AG04450 (cell line): ENCODE data around the gene CLSTN1. TPM values are rescaled to one million over a fixed set of nuclear protein-coding genes. Genes with fewer than 3 reads are reported as not detected.
"Not testable (repeated sequence)": the region's sequence is repeated elsewhere in the genome, so short reads cannot be mapped to it uniquely, and the experiment has no call there.

Experiments used
- CTCF ChIA-PET: fragments of 300-600, 350-600 bp; formaldehyde crosslinking; extraction: SDS; loops from one replicate; lab custom pipeline; 2022; ENCODE audit warnings: antibody characterized with exemption, inconsistent platforms; lab: Charles Lee
- POLR2A ChIA-PET: fragments of 350-600 bp; formaldehyde crosslinking; extraction: SDS; loops from one replicate; lab custom pipeline; 2021; ENCODE audit warnings: antibody characterized with exemption, inconsistent platforms; lab: Yijun Ruan, JAX
- DNase-seq: peaks from one replicate; pipeline ENCODE4 v3.0.0-alpha.2; 2011; ENCODE audit warnings: low read depth, low spot score
- H3K27ac ChIP-seq: one replicate; pipeline ENCODE4 v1.5.1; 2012; ENCODE audit warnings: low read depth, low read length, control low read depth
- H3K27me3 ChIP-seq: one replicate; pipeline ENCODE4 v1.6.0; 2012; ENCODE audit warnings: low read length; ENCODE audit not compliant: control insufficient read depth, insufficient read depth
- H3K4me3 ChIP-seq: 2 replicates; pipeline ENCODE4 v1.5.1; 2011; ENCODE audit warnings: mild to moderate bottlenecking, low read depth, low read length, control low read depth
- H3K9me3 ChIP-seq: 2 replicates; pipeline ENCODE4 v1.5.1; 2012; ENCODE audit warnings: low read length; ENCODE audit not compliant: control insufficient read depth, insufficient read depth
- polyA plus RNA-seq: library from polyadenylated mRNA; depleted of rRNA; stranded (reverse); fragments of >200 nt; gene quantifications from 2 replicates; pipeline ENCODE4 v1.2.3, GENCODE V29; 2011
- TF ChIP-seq, protein P1 (sequence below): IDR thresholded peaks from 2 replicates; pipeline ENCODE4 v1.5.1; 2011; ENCODE audit warnings: low read depth, low read length, control low read depth, inconsistent platforms

The CLSTN1 gene
- polyA plus RNA-seq, 1 experiment, result 35.2 TPM

DNA sequence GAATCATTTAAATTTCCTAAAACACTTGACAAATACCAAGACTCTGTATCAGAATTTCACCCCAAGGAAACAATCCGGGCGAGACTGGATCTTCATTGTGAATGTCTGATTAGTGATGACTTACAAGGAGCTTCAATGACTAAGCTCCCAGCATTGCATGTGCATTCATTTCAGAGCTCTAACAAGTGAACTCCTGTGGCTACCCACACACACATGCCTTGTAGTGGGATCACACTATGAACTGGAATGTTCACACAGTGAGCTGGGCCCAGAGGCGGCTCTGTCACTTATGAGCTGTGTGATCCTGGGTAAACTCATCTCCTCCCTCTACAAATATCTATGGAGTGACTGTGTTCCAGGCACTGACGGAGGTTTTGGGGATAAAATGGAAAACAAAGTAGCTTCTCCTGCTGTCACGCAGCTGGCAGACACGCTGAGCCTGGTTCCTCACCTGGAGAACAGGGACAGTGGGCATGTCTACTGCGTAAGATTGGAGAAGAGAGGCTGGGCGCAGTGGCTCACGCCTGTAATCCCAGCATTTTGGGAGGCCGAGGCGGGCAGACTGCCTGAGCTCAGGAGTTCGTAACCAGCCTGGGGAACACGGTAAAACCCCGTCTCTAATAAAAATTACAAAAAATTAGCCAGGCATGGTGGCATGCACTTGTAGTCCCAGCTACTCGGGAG is 56.9 kb downstream of the CLSTN1 start:
- TF ChIP-seq, protein P1, sequence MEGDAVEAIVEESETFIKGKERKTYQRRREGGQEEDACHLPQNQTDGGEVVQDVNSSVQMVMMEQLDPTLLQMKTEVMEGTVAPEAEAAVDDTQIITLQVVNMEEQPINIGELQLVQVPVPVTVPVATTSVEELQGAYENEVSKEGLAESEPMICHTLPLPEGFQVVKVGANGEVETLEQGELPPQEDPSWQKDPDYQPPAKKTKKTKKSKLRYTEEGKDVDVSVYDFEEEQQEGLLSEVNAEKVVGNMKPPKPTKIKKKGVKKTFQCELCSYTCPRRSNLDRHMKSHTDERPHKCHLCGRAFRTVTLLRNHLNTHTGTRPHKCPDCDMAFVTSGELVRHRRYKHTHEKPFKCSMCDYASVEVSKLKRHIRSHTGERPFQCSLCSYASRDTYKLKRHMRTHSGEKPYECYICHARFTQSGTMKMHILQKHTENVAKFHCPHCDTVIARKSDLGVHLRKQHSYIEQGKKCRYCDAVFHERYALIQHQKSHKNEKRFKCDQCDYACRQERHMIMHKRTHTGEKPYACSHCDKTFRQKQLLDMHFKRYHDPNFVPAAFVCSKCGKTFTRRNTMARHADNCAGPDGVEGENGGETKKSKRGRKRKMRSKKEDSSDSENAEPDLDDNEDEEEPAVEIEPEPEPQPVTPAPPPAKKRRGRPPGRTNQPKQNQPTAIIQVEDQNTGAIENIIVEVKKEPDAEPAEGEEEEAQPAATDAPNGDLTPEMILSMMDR, result no peak
- Histone ChIP-seq H3K27ac (peak overlapping the region; percentile 96), H3K9me3 (no peaks in the 10 kb centered on the region; the same call in 1 of the 2 replicates), H3K4me3 (no peak overlapping the region), H3K27me3 (no peaks in the 10 kb centered on the region)
- ChIA-PET CTCF (interaction anchor here (1.5 to 1.6 kb wide), 2 partner anchors 17 to 140 kb away, joined by 3 to 4 read pairs; no protein-coding TSS in a partner anchor), POLR2A (interaction anchor here (1.2 kb wide), 1 partner anchor 20 kb away, joined by 3 read pairs; no protein-coding TSS in a partner anchor)
- DNase-seq, result peak; percentile 97

DNA sequence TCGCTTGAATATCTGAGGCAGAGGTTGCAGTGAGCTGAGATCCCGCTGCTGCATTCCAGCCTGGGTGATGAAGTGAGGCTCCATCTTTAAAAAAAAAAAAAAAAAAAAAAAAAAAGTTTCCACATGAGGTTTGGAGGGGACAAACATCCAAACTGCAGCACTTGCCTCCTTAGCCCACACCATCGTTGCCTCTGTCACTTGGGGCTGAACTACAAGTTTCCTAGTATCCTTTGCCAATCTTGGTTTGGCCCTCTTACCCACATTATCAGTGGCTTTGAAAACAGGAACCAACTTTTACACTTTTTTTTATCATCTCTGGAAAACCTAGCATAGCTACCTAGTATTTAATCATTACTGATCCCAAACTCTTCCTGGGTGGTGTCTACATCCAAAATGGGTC is 59.2 kb downstream of the CLSTN1 start:
- DNase-seq, result no peak
- Histone ChIP-seq H3K27ac (no peak overlapping the region), H3K27me3 (no peaks in the 10 kb centered on the region), H3K9me3 (no peaks in the 10 kb centered on the region; the same call in 1 of the 2 replicates), H3K4me3 (no peak overlapping the region)
- POLR2A ChIA-PET, result interaction anchor here (0.6 kb wide), 1 partner anchor 659 kb away, joined by 3 read pairs; no protein-coding TSS in a partner anchor
- TF ChIP-seq, protein P1, result no peak
- CTCF ChIA-PET, result interaction anchor here (1.9 kb wide), 1 partner anchor 20 kb away, joined by 4 read pairs; no protein-coding TSS in a partner anchor

DNA sequence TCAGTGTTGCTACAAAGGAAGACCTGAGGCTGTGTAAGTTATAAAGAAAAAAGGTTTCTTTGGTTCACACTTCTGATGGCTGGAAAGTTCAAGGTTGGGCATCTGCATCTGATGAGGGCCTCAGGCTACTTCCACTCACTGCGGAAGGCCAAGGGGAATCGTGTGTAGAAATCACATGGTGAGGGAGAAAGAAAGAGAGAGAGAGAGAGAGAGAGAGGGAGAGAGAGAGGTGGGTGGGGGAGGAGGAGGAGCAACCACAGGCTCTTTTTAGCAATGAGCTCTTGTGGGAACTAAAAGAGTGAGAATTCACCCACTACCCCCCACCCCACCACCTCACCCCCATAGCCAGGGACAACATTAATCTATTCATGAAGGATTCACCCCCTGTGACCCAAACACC is 59.9 kb downstream of the CLSTN1 start:
- no peak for DNase-seq
- ChIA-PET POLR2A (interaction anchor here (0.6 kb wide), 1 partner anchor 660 kb away, joined by 3 read pairs; no protein-coding TSS in a partner anchor), CTCF (interaction anchor here (1.9 kb wide), 1 partner anchor 21 kb away, joined by 4 read pairs; no protein-coding TSS in a partner anchor)
- Histone ChIP-seq H3K9me3 (no peaks in the 10 kb centered on the region; the same call in 1 of the 2 replicates), H3K27ac (no peak overlapping the region), H3K4me3 (no peak overlapping the region), H3K27me3 (no peaks in the 10 kb centered on the region)
- TF ChIP-seq, protein P1, result no peak

DNA sequence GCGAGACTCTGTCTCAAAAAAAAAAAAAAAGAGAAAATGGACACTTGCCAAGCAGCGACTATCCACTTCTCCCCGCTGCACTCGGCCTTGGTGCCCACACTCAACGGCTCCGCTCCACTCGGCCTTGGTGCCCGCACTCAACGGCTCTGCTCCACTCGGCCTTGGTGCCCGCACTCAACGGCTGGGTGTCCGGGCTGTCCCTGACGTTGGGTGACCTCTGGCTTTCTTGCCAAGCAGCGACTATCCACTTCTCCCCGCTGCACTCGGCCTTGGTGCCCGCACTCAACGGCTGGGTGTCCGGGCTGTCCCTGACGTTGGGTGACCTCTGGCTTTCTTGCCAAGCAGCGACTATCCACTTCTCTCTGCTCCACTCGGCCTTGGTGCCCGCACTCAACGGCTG is 61.3 kb downstream of the CLSTN1 start:
- CTCF ChIA-PET, POLR2A ChIA-PET: not testable (repeated sequence)

DNA sequence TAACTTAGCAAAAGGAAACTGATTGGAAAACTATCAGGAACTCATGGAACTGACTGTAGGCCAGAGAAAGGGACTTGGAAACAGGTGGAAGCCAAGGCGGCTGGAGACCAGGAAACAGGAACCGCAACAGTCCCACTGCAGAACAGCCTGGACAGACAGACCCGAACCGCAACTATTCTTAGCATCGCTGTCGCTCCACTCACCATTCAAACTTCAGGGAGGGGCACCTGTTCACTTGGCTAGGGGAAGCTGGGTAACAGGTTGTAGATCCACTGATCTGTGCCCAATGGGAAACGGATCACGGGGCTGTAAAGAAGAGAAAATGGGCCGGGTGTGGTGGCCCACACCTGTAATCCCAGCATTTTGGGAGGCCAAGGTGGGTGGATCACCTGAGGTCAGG is 61.9 kb downstream of the CLSTN1 start:
- Histone ChIP-seq H3K9me3 (no peaks in the 10 kb centered on the region; the same call in 1 of the 2 replicates), H3K4me3 (no peak overlapping the region), H3K27me3 (no peaks in the 10 kb centered on the region), H3K27ac (no peak overlapping the region)
- ChIA-PET CTCF (no interaction called here), POLR2A (no interaction called here)
- no peak for DNase-seq
- TF ChIP-seq, protein P1, result no peak

More for the DNA sequence above, 61.3 kb downstream of the CLSTN1 start:
- H3K27me3 ChIP-seq, H3K4me3 ChIP-seq, H3K9me3 ChIP-seq, DNase-seq, H3K27ac ChIP-seq: not testable (repeated sequence)
